Caco-2 (cell line): ENCODE measurements around the gene SH3BP5L. TPM values are rescaled to one million over a fixed set of nuclear protein-coding genes. Genes with fewer than 3 reads are reported as not detected.

Source experiments
- BruUV-seq: library from RNA; stranded (reverse); fragments of 400-500 nt; replicated peaks from 2 replicates; lab custom pipeline; 2021; lab: Mats Ljungman, UMichigan
- CTCF ChIA-PET: fragments of 300-600 bp; sonication (Branson Sonifier 250); formaldehyde crosslinking; loops from one replicate; lab custom pipeline; 2022; ENCODE audit warnings: antibody characterized with exemption; lab: Charles Lee
- POLR2A ChIA-PET: fragments of 300-600 bp; sonication (Branson Sonifier 250); formaldehyde crosslinking; loops from one replicate; lab custom pipeline; 2022; ENCODE audit warnings: antibody characterized with exemption; lab: Charles Lee
- DNase-seq, 2 experiments: peaks; one replicate each; pipeline versions ENCODE4 v3.0.0 to v3.0.0-alpha.2; 2020 to 2022
- H3K27me3 ChIP-seq: replicated peaks from 2 replicates; pipeline ENCODE4 v1.6.0; 2011; ENCODE audit warnings: low read length; ENCODE audit not compliant: control insufficient read depth, insufficient read depth
- H3K36me3 ChIP-seq: 2 replicates; pipeline ENCODE4 v1.5.1; 2011; ENCODE audit warnings: low read length; ENCODE audit not compliant: control insufficient read depth, insufficient read depth
- H3K4me1 ChIP-seq: fragments of 250-450 bp; sonication (Bioruptor Pico); 2 replicates; pipeline ENCODE4 v1.5.1; 2020; ENCODE audit warnings: mild to moderate bottlenecking
- H3K4me3 ChIP-seq: 2 replicates; pipeline ENCODE4 v1.5.1; 2011; ENCODE audit warnings: low read depth, mild to moderate bottlenecking, control low read depth, low read length
- H3K9me3 ChIP-seq: fragments of 250-450 bp; sonication (Bioruptor Pico); 2 replicates; pipeline ENCODE4 v1.5.1; 2020; ENCODE audit warnings: mild to moderate bottlenecking, moderate library complexity
- H3K27ac Mint-ChIP-seq: one replicate; pipeline ENCODE4 v1.8.0; 2022; ENCODE audit warnings: mixed read lengths; ENCODE audit not compliant: unreplicated experiment
- H3K27me3 Mint-ChIP-seq: one replicate; pipeline ENCODE4 v1.8.0; 2022; ENCODE audit warnings: mixed read lengths; ENCODE audit not compliant: insufficient read depth, unreplicated experiment
- H3K36me3 Mint-ChIP-seq: one replicate; pipeline ENCODE4 v1.8.0; 2022; ENCODE audit warnings: mild to moderate bottlenecking, mixed read lengths; ENCODE audit not compliant: insufficient read depth, unreplicated experiment
- H3K4me1 Mint-ChIP-seq: one replicate; pipeline ENCODE4 v1.8.0; 2022; ENCODE audit warnings: low read depth, mixed read lengths; ENCODE audit not compliant: unreplicated experiment
- H3K4me3 Mint-ChIP-seq: one replicate; pipeline ENCODE4 v1.8.0; 2022; ENCODE audit warnings: mild to moderate bottlenecking, moderate library complexity, mixed read lengths; ENCODE audit not compliant: unreplicated experiment
- H3K9me3 Mint-ChIP-seq: one replicate; pipeline ENCODE4 v1.8.0; 2022; ENCODE audit warnings: mixed read lengths; ENCODE audit not compliant: unreplicated experiment
- CTCF ChIP-seq, 2 experiments: fragments of 200-600 bp in 1 of 2; IDR thresholded peaks; 1 replicate in 1 of 2; 2 replicates in 1 of 2; pipeline versions ENCODE4 v1.5.1 to v1.8.0; 2011 to 2022; ENCODE audit warnings: antibody characterized with exemption in 1 of 2, control low read depth in 1 of 2, inconsistent platforms in 1 of 2, low read depth in 1 of 2, low read length in 1 of 2, mild to moderate bottlenecking in 1 of 2, moderate library complexity in 1 of 2; ENCODE audit not compliant: insufficient read depth in 1 of 2, severe bottlenecking in 1 of 2, unreplicated experiment in 1 of 2
- intact Hi-C: fragments of 100-400 bp; cut with micrococcal nuclease; formaldehyde crosslinking; loops from one replicate; pipeline ENCODE4 v1.10.0; 2022; ENCODE audit not compliant: unreplicated experiment
- total RNA-seq: library from RNA; stranded (reverse); gene quantifications from 2 replicates; pipeline ENCODE4 v1.2.3, GENCODE V29; 2022

SH3BP5L gene
- total RNA-seq, 1 experiment from 2014 or later, result 21.3 TPM

GRCh38 chr1:248828845-248829244, 3.1 kb upstream of the SH3BP5L start:
- no peaks in the 10 kb centered on the region for H3K9me3 ChIP-seq
- Mint-ChIP-seq H3K4me1 (peaks cover 19% of the 10 kb centered on the region), H3K27me3 (peaks cover 3% of the 10 kb centered on the region), H3K9me3 (no peaks in the 10 kb centered on the region), H3K4me3 (no peak overlapping the region), H3K36me3 (peaks cover 6% of the 10 kb centered on the region), H3K27ac (no peak overlapping the region)
- no peaks in the 10 kb centered on the region for H3K36me3 ChIP-seq
- no peak overlapping the region for H3K4me3 ChIP-seq
- no peak for DNase-seq
- TF ChIP-seq CTCF (IDR thresholded peaks at IDR 0.05; ENCODE audit: insufficient read depth in 1 of 2, low read depth in 1 of 2, low read length in 1 of 2, severe bottlenecking in 1 of 2, unreplicated experiment in 1 of 2), result no peak
- CTCF ChIA-PET, result interaction anchor here (3.6 kb wide), 1 partner anchor 9 kb away, joined by 46 read pairs; the partner anchor contains the start of gene ZNF672
- no peaks in the 10 kb centered on the region for H3K27me3 ChIP-seq
- POLR2A ChIA-PET, result no interaction called here
- BruUV-seq, result no TSS peak
- peaks cover 8% of the 10 kb centered on the region for H3K4me1 ChIP-seq
- intact Hi-C loops, result no loop called here

GRCh38 chr1:248825573-248825908, 174 bp downstream of the SH3BP5L start:
- no peaks in the 10 kb centered on the region for H3K27me3 Mint-ChIP-seq
- BruUV-seq, result no TSS peak
- peaks cover 19% of the 10 kb centered on the region for H3K4me1 Mint-ChIP-seq
- ChIA-PET POLR2A (interaction anchor here (0.5 to 1.8 kb wide), 5 partner anchors 13 to 48 kb away, joined by 5 to 57 read pairs (median 9); partner anchors contain the start of genes ZNF672 and ZNF692), CTCF (interaction anchor here (0.7 to 3.6 kb wide), 4 partner anchors 13 to 48 kb away, joined by 4 to 46 read pairs (median 10); partner anchors contain the start of genes ZNF672 and ZNF692)
- DNase-seq, result no peak
- intact Hi-C loops, result no loop called here
- peak overlapping the region; percentile 99 for H3K27ac Mint-ChIP-seq
- H3K9me3 Mint-ChIP-seq, result no peaks in the 10 kb centered on the region
- no peak for TF ChIP-seq CTCF (IDR thresholded peaks at IDR 0.05; ENCODE audit: insufficient read depth in 1 of 2, low read depth in 1 of 2, low read length in 1 of 2, severe bottlenecking in 1 of 2, unreplicated experiment in 1 of 2)
- H3K36me3 ChIP-seq, result no peaks in the 10 kb centered on the region
- H3K4me1 ChIP-seq, result peaks cover 8% of the 10 kb centered on the region
- H3K36me3 Mint-ChIP-seq, result peaks cover 9% of the 10 kb centered on the region
- peak overlapping the region; percentile 95 for H3K4me3 Mint-ChIP-seq
- peak overlapping the region; percentile 82 for H3K4me3 ChIP-seq
- H3K9me3 ChIP-seq, result no peaks in the 10 kb centered on the region
- no peaks in the 10 kb centered on the region for H3K27me3 ChIP-seq

GRCh38 chr1:248825136-248825535, 579 bp downstream of the SH3BP5L start:
- H3K27ac Mint-ChIP-seq, result peak overlapping the region; percentile 99
- DNase-seq, result peak in 1 of 2 experiments; percentile 30
- H3K4me3 Mint-ChIP-seq, result peak overlapping the region; percentile 95
- H3K4me1 Mint-ChIP-seq, result peaks cover 19% of the 10 kb centered on the region
- H3K4me3 ChIP-seq, result peak overlapping the region; percentile 82
- H3K4me1 ChIP-seq, result peaks cover 8% of the 10 kb centered on the region
- ChIA-PET CTCF (interaction anchor here (0.7 to 3.6 kb wide), 4 partner anchors 13 to 48 kb away, joined by 4 to 46 read pairs (median 10); partner anchors contain the start of genes ZNF672 and ZNF692), POLR2A (interaction anchor here (0.5 to 1.8 kb wide), 5 partner anchors 13 to 48 kb away, joined by 5 to 57 read pairs (median 9); partner anchors contain the start of genes ZNF672 and ZNF692)
- H3K9me3 ChIP-seq, result no peaks in the 10 kb centered on the region
- no TSS peak for BruUV-seq
- no peaks in the 10 kb centered on the region for H3K36me3 ChIP-seq
- H3K9me3 Mint-ChIP-seq, result no peaks in the 10 kb centered on the region
- no peaks in the 10 kb centered on the region for H3K27me3 Mint-ChIP-seq
- H3K27me3 ChIP-seq, result no peaks in the 10 kb centered on the region
- TF ChIP-seq CTCF (IDR thresholded peaks at IDR 0.05; ENCODE audit: insufficient read depth in 1 of 2, low read depth in 1 of 2, low read length in 1 of 2, severe bottlenecking in 1 of 2, unreplicated experiment in 1 of 2), result no peak
- intact Hi-C loops, result no loop called here
- H3K36me3 Mint-ChIP-seq, result peaks cover 12% of the 10 kb centered on the region
